GM06990 (cell line): ENCODE data around the gene CEP72.

ENCODE experiments used
- DNase-seq: peaks from one replicate; pipeline ENCODE4 v3.0.0-alpha.2; 2011; ENCODE audit not compliant: insufficient read length; ENCODE audit errors: extremely low read depth
- H3K27me3 ChIP-seq: replicated peaks from 2 replicates; pipeline ENCODE4 v1.6.0; 2011; ENCODE audit warnings: low read length; ENCODE audit not compliant: control insufficient read depth, insufficient read depth
- H3K36me3 ChIP-seq: 2 replicates; pipeline ENCODE4 v1.5.1; 2011; ENCODE audit warnings: low read length; ENCODE audit not compliant: control insufficient read depth, insufficient read depth
- H3K4me3 ChIP-seq: replicated peaks from 2 replicates; pipeline ENCODE4 v1.5.1; 2011; ENCODE audit warnings: low read depth, mild to moderate bottlenecking, control low read depth, low read length
- CTCF ChIP-seq: IDR thresholded peaks from 2 replicates; pipeline ENCODE4 v1.5.1; 2011; ENCODE audit warnings: low read length, control low read depth, mild to moderate bottlenecking, inconsistent platforms; ENCODE audit not compliant: insufficient read depth, poor library complexity, severe bottlenecking

Gene CEP72

DNA sequence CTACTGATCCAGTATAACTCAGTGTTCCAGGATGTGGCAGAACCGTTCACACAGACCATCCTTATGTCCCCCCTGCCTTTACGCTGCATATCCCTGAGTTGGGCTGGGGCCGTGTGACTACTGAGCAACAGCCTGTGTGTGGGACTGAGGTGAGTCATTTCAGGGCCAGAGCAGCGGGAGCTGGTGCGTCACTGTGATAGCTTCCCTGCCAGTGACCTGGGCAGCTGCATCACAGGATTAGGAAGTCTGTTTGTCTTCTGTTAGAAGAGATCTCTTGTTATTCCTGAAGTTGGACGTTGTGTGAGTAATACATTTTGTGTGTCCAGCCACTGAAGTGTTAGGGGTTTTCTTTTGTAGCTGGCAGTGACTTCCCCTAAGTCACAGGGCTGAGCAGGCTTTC, 45.4 kb downstream of the CEP72 start:
- peaks cover 10% of the 10 kb centered on the region for H3K36me3 ChIP-seq
- no peak for TF ChIP-seq CTCF
- no peak for DNase-seq
- H3K4me3 ChIP-seq: no peak overlapping the region
- no peaks in the 10 kb centered on the region for H3K27me3 ChIP-seq

GRCh38 chr5:658103-658502, 46.0 kb downstream of the CEP72 start:
- H3K36me3 ChIP-seq: peaks cover 10% of the 10 kb centered on the region
- no peak for DNase-seq
- no peak for TF ChIP-seq CTCF
- H3K4me3 ChIP-seq: no peak overlapping the region
- no peaks in the 10 kb centered on the region for H3K27me3 ChIP-seq

- H3K36me3 ChIP-seq: peaks cover 14% of the 10 kb centered on the region
- H3K4me3 ChIP-seq: no peak overlapping the region
- TF ChIP-seq CTCF: no peak
- H3K27me3 ChIP-seq: no peaks in the 10 kb centered on the region
- DNase-seq: no peak
Observed at GRCh38 chr5:659496-660263, 47.5 kb downstream of the CEP72 start.

DNA sequence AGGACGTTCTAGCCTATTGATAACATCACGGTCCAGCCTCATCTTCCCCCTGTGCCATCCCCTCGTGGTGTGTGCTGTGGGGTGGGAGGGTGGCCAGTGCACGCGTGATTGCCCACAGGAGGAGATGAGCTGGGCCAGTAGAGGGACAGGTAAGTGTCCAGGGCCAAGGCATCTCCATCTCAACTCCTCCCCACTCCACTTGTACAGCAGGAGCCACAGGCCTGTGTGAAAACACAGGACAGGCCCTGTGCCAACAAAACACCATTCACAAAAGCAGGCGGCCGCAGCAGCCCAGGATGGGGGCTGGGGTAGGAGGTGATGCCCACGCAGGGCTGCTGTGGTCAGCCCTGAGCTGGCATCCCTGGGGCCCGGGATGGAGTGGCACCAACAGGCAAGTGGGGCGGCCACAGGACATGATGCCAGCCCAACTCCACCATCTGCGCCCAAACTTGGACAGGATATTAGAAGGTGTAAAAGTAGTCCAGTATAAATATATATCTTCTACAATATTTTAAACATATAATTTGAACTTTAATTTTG, 48.4 kb downstream of the CEP72 start:
- no peaks in the 10 kb centered on the region for H3K27me3 ChIP-seq
- TF ChIP-seq CTCF: no peak
- no peak for DNase-seq
- H3K36me3 ChIP-seq: peaks cover 14% of the 10 kb centered on the region
- no peak overlapping the region for H3K4me3 ChIP-seq

DNA sequence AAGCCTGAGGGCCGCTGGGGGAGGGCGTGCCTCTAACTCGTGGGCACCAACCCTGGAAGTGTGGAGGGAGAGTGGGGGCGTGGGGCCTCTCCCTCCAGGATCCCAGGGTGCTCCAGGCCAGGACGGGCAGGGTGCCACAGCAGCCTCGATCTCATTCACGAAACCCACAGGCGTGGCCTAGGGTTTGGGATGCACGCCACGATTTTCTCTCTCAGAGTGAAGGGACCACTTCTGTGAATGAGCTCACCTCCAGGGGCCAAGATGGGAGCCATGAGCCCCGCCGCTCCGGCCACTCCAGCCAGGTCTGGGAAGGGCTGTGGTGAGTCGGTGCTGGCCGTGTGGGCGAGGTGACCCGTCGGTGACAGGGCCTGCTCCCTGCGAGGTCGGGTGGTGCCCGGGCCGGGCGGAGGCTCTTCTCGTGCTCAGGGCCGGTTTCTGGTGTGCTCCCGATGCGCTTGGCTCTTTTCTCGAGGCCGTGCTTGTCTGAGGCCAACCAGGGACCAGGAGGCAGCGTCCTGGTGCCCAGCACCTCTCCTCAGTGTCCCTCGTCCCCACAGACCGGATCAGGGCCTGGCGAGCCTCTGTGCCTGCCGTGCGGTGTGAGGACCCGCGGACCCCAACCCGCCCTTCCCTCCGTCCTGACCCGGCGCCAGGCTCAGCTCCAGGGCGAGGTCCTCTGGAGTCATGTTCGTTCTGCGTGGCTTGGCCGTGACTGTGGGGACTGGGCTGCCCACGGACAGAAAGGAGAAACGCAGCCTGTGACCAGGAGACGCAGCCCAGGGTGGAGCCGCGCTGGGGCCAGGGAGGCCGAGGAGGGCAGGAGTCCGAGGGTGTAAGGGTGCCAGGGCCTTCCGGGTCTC, 50.0 kb downstream of the CEP72 start:
- Histone ChIP-seq H3K4me3 (no peak overlapping the region), H3K27me3 (no peaks in the 10 kb centered on the region), H3K36me3 (peaks cover 16% of the 10 kb centered on the region)
- no peak for TF ChIP-seq CTCF
- DNase-seq: no peak
